HG03066 (cell line): Measurements from ENCODE around the gene FSTL3.
A peak's percentile ranks its signal among the peaks of the same experiment; 100 is the strongest.
"Not testable (repeated sequence)": the region's sequence is repeated elsewhere in the genome, so short reads cannot be mapped to it uniquely, and the experiment has no call there.

Experiments
- ATAC-seq: cut with Tn5 transposase; IDR thresholded peaks from one replicate; pipeline ENCODE4 v1.9.1; 2021; ENCODE audit warnings: low read depth; ENCODE audit not compliant: unreplicated experiment

FSTL3 gene

GRCh38 chr19:676339-677105 lies at the start of gene FSTL3:
FSTL3 (plus strand) TSS chr19:676392; CDS start chr19:676424, 32 bp downstream.
- ATAC-seq = no peak

- ATAC-seq = not testable (repeated sequence)
Observed at GRCh38 chr19:626566-626965, 49.6 kb upstream of the FSTL3 start.

DNA sequence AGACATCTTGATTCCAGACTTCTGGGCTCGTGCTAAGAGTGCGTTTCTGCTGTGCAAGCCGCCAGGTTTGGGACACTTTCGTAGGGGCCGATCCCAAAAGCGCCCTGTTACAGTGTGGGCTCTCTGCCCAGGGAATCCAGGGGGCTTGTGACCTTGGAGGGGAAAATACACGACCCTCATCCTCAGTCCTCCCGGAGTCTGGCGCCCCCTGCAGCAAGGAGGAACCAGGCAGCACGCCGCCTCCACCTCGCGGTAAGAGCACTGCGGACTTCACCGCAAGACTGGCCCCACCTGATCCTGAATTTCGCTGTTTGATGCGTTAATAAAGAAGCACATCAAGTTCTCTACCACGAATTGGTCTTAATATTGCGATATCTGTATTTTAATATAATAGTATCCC lies 48.0 kb upstream of the FSTL3 start:
- ATAC-seq = no peak

GRCh38 chr19:629515-629914 lies 46.7 kb upstream of the FSTL3 start:
- ATAC-seq = not testable (repeated sequence)

GRCh38 chr19:629961-630714 lies 46.1 kb upstream of the FSTL3 start:
- no peak for ATAC-seq

DNA sequence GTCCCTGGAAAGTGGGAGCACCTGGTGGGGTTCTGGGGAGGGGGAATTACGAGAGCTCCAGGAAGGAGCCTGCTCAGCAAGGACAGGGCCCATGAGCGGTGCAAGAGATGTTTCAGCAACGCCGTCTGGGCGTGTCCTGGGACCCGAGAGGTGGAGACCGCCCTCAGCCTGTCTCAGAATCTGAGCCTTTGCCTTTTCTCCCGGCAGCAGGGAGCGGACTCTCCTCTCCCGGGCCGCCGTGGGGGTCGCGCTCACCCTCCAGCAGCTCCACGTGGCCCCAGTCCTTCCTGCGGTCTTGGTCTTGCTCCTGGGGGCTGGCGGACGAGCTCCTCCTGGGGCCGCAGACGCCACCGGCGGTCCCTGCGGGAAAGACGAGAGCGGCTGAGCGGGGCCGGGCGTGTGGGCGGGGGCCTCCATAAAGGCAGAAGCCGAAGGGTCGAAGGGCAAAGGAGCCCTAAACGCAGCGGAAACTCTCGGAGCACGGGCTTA lies 43.6 kb upstream of the FSTL3 start:
- no peak for ATAC-seq

DNA sequence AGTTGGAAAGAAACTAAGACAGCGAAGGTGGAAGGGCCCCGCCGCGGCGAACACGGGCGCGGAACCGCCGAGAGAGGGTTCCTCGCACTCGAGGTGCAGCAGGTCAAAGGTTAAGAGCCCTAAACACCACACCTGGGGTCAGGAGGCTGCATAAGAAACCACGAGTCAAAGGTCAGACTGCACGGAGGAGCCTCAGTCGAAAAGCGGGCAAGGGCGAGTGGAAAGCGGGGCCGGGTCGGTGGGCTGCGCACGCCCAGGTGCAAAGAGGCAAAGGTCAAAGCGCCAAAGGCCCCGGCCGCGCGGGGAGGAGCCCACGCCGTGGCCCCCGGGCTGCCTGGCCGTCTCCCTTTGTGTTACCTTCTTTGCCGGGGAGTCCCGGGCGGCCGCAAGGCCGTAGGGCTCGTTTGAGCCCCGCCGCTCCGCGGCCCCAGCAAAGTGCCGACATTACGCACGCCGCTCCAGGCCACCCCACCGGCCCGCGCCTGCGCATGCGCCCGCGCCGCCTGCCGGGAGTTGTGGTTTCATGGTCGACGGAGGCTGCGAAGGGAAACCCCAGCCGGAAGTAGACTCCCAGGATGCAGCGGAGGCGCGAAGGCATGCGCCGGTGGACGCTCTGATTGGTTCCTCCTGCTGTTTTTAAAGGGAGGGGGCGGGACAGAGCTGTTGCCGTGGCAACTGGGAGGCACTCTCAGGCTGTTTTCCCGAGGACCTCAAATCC lies 43.0 kb upstream of the FSTL3 start, which contains the start of gene POLRMT:
Gene POLRMT (minus strand): TSS at position 470 of the 718 bp plus-strand sequence. CDS start 25 bp downstream, at position 445.
- ATAC-seq = peak; percentile 79

DNA sequence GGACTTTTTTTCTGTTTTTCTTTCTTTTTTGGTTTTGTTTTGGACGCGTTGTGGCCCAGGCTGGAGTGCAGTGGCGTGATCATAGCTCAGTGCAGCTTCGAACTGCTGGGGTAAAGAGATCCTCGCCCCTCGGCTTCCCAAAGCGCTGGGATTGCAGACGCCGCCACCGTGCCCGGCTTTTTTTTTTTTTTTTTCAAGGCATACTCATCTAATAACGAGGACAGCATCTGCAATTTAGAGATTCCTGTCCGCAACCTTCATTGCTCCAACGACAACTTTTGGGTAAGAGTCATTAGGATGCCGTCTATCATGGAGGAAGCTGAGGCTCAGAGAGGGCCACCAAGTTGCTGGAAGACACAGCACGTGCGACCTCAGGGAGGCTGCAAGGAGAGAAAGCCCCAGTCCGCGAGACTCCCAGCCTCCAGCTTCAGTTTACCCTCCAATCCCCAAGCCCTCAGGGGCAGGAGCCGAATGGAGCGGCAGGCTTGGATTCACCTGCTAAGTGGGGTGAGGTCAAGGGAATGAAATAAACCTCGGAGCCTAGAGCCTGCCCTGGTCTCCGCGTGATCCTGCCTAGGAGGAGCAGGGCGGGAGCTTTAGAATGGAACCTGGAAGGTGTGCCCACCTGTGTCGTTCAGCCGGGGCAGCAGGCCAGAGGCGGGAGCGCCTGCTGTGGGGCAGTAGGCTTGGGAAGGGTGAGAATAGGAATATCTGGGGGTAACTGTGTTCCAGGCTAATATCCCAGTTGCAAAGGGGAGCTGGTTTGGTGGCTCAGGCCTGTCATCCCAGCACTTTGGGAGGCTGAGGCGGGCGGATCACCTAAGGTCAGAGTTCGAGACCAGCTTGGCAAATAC lies 42.2 kb upstream of the FSTL3 start:
- ATAC-seq = no peak

- no peak for ATAC-seq
Observed at GRCh38 chr19:634975-635652, 41.1 kb upstream of the FSTL3 start.

GRCh38 chr19:638906-639252 lies 37.3 kb upstream of the FSTL3 start:
- no peak for ATAC-seq

DNA sequence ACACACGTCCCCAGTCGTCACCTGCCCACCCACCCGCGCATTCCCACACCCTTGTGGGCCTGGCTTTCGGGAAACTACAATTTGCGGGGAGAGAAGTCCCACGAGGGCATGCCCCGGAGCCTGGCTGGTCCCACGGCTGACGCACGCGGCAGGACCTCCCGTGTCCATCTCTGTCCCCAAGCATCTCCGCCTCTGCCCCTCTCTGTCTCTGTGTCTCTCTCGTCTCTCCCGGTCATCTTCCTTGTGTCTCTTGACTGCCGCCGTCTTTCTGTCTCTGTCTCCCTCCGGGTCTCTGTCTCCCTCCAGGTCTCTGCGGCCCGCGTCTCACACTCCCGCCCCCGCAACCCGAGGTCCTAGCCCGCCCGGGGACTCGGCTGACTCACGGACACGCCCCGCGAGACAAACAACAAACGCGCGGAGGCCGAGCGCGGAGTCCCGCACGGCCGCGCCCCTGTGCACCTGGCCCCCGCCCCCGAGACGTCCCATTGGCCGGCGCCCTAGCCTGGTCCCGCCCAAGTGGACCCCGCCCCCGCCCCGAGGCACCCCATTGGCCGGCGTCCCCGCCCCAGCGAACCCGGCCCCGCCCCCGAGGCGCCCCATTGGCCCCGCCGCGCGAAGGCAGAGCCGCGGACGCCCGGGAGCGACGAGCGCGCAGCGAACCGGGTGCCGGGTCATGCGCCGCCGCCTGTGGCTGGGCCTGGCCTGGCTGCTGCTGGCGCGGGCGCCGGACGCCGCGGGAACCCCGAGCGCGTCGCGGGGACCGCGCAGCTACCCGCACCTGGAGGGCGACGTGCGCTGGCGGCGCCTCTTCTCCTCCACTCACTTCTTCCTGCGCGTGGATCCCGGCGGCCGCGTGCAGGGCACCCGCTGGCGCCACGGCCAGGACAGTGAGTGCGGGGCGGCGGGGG lies 36.7 kb upstream of the FSTL3 start, which contains the start of gene FGF22:
Gene FGF22 (plus strand): TSS at position 627 of the 908 bp plus-strand sequence. CDS start 47 bp downstream, at position 674.
- no peak for ATAC-seq

- ATAC-seq = no peak
Observed at GRCh38 chr19:640161-640558, 36.0 kb upstream of the FSTL3 start.

- no peak for ATAC-seq
Observed at GRCh38 chr19:640606-641189, 35.5 kb upstream of the FSTL3 start.

GRCh38 chr19:641702-642101 lies 34.5 kb upstream of the FSTL3 start:
- ATAC-seq = no peak

- no peak for ATAC-seq
Observed at GRCh38 chr19:642767-643727, 33.1 kb upstream of the FSTL3 start.

DNA sequence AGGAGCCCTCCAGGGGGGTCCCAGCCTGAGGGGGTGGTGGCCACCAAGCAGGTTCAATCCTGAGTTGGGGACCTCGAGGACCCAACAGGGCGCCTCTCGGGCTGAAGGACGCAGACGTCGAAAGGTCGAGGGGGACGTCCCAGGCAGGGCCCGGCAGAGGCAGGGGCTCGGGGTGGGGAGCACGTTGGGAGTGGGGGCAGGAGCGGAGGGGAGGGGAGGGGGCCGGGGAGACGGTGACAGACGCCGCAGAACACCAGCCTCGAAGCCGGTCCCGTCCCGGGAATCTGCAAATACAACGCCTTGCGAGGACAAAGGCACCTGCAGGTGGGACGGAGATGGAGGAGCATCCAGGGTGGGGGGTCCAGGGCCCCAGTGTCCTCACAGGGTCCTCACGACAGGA lies 32.5 kb upstream of the FSTL3 start:
- ATAC-seq = no peak

- no peak for ATAC-seq
Observed at GRCh38 chr19:644363-644762, 31.8 kb upstream of the FSTL3 start.
